Smooth muscle cell of the brain vasculature (primary cell): ENCODE measurements around the gene GCNT2.
"Not testable (repeated sequence)": the region's sequence is repeated elsewhere in the genome, so short reads cannot be mapped to it uniquely, and the experiment has no call there.

Experiments
- DNase-seq: peaks from one replicate; pipeline ENCODE4 v3.0.0-alpha.2; 2012; ENCODE audit warnings: low read depth, low spot score

The GCNT2 gene

DNA sequence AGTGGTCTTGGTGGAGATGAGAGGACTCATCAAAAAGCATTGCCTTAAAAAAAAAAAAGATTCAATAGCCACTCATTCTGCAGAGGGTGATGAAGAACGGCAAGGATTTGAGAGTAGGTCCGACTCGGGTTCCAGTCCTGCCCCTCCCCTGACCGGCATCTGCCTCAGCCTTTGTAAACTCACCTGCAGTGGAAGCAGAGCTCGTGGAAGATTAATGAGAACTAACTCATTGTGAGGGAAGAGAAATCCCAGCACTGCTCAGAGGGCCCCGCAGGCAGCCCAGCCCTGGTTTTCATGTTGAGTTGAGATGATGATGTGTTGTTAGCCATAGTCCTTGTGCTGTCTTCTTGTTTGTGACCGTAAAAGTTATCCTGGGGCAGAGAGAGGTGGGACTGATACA is 59.4 kb downstream of the GCNT2 start:
- DNase-seq, result no peak

- DNase-seq, result not testable (repeated sequence)
These were observed 60.3 kb downstream of the GCNT2 start for GRCh38 chr6:10581402-10581801.

DNA sequence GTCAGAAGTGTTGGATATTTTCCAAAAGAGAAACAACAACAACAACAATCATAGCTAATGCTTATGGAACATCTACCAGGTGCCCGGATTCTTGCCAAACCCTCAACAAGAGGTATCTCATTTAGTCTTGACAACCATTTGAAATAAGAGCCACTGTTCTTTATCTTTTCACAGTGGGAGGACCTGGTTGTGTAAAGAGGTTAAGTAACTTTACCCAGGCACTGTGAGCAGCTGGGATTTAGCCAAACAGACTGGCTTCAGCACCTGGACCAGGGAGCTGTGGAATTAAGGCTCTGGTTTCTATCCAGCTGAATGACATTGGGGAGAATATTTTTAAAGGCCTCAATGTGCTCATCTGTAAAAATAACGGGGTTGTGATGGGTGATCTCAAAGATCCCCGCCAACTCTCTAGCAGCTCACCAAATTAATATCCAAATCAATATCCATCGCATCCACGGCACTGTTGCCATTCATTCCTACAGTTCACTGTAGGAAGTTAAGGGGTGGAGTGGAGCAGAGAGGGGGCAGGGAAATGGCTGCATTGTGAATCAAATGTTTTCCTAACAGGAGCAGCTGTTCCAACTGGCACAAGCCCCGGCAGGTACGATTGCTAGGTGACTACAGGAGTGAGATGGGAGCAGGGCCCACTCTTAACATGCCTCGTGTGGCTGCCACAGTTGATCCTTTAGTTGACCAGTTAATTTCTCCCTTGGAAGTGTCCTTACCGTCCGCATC is 61.8 kb downstream of the GCNT2 start:
- DNase-seq, result no peak

DNA sequence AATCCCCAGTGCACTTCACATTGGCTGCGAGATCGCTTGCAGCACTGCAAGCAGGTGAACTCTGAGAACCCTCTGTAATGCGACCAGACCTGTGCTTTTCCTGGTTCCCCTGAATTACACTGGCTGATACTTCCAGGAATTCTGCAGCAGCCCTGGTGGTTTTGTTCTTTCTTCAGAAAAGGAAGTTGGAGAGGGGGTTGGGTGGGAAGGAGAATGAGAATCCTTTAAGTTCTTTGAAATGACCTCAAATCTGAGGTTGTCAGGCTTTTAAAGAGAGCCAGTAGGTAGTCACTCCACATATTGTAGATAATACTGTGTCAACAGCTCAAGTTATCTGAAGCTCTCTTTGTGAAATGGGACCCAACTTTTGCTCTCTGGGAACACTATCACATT is 62.4 kb downstream of the GCNT2 start:
- DNase-seq, result no peak

- no peak for DNase-seq
These were observed 63.5 kb downstream of the GCNT2 start for GRCh38 chr6:10584607-10585006.

DNA sequence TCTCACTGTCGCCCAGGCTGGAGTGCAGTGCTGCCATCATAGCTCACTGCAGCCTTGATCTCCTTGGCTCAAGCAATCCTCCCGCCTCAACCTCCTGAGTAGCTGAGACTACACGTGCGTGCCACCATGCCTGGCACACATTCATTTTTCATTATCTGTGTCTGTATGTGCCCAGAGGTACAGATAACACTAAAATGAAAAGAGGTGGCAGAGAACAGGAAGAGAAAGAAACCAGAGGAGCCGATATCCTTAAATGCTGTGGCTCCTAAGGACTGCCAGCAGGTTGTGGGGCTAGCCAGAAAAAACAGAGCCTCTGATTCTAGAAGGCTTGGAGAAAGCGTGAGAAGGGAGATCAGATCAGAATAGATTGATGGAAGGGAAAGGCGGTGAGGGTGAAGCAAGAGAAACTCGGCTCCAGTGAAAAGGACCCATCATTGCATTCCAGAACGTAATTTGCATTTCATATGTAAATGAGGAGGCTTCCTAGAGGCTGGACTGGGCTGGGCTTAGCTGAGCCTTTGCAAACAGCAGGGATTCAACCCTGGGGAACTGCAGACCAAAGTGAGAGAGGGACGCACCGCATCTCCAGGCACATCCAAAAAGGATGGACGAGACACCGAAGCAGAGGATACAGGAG is 64.2 kb downstream of the GCNT2 start:
- no peak for DNase-seq

- DNase-seq, result no peak
These were observed 65.2 kb downstream of the GCNT2 start for GRCh38 chr6:10586302-10586701.

DNA sequence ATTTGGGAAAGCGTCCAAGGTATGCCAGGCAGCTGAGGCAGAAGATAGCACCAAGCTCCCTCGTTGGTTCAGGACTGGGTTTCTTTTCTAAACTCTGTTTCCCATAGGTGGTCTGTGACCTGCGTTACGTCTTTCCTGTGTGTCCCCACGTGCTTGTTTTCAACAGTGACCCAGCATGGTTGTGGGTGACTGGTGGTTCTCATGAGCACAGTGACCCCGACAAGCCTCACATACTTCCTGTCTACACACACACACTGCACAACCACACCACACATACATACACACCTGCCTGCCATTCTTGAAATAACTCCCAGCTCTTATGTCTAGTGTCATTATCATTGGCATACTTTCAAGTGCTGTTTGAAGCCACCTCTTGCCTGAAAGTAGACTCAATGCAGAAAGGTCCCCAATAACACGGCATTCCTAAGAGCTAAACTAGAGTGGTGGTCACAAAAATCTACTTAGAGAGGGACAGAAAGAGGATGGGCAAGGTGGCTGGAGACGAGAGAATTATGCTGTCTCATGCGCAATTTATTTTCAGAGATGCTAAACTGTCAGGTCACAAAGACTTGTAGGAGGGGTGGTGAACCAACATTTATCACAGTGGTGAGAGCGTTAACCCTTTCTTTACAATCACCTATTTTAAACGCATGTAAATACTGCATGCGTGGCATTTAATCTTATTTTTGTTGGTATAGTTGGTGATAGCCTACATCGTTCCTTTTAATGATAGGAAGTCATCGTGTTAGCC is 66.7 kb downstream of the GCNT2 start:
- DNase-seq, result no peak

DNA sequence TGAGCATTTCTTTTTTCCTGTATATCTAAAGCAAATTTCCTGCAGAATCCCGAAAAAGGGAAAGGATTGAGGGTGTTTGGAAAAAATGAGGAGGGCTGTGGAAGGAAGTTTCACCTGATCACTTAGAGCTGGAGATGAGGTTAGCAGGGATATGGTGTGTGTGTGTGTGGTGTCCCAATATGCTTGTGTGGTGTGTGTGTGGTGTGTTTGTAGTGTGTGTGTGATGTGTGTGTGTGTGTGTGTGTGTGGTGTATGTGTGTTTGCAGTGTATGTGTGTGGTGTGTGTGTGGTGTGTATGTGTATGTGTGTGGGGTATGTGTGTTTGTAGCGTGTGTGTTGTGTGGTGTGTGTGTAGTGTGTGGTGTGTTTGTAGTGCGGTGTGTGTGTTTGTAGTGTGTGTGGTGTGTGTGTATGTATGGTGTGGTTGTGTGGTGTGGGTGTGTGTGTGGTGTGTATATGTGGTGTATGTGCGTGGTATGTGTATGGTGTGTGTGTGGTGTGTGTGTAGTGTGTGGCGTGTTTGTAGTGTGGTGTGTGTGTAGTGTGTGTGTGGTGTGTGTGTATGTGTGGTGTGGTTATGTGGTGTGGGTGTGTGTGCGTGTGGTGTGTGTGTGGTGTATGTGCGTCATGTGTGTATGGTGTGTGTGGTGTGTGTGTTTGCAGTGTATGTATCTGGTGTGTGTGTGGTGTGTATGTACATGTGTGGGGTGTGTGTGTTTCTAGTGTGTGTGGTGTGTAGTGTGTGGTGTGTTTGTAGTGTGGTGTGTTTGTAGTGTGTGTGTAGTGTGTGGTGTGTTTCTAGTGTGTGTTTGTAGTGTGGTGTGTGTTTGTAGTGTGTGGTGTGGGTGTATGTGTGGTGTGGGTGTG is 67.6 kb downstream of the GCNT2 start:
- no peak for DNase-seq

DNA sequence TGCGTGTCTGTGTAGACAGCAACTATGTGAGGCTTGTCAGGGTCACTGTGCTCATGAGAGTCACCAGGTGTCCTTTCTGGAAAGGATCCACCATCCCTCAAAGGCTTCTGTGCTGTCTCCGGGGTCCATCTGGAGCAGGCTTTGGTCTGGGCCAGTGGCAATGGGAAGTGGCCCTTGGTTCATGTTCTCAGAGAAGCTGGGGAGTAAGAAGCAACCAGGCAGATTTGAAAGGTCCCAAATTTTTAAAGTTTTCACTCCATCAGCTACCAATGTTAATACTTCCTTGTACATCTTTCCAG is 68.2 kb downstream of the GCNT2 start:
- DNase-seq, result no peak

DNA sequence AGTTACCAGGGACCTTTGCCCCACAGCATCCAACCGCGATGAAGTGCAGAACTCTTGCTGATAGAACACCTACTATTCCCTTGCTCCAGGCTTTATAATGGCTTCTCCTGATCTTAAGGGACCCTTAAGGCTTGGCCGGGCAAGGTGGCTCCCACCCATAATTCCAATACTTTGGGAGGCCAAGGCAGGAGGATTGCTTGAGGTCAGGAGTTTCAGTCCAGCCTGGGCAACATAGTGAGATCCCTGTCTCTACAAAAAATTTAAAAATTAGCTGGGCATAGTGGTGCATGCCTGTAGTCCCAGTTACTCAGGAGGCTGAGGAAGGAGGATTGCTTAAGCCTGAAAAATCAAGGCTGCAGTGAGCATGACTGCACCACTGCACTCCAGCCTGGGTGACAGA is 68.8 kb downstream of the GCNT2 start:
- no peak for DNase-seq

DNA sequence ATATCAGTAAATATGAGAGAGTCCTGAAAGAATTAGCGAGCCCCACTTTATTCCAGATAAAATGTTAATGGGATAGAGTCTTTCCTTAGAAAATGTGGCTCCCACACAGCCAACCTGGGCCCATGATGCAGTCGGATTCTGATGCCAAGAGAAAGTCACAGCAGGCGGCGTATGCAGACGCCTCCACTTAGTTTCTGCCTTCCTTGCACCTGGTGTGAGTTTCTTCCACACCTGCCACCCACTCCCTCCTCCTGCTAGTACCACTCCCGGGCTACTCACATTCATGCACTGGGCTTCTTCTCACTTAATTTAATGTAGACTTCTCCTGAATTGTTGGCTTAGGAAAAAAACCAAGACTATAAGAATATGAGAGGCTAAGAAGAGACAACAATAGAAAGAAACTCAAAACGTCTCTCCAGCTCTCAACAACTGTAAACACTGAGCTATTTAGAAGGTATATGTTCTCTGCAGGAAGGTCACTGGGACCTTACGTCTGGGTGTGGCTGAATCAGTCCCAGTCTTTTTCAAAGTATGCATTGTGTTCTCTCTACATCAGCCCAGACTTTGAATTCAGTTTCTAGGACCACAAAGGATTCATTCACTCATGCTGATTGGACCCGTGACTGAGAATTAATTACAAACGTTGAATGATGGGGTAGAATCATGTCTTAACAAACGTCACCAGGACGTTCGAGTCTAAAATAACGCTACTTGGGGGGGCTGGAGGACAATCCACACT is 70.4 kb downstream of the GCNT2 start:
- no peak for DNase-seq

- DNase-seq, result no peak
These were observed 74.8 kb downstream of the GCNT2 start for GRCh38 chr6:10595731-10596664.

DNA sequence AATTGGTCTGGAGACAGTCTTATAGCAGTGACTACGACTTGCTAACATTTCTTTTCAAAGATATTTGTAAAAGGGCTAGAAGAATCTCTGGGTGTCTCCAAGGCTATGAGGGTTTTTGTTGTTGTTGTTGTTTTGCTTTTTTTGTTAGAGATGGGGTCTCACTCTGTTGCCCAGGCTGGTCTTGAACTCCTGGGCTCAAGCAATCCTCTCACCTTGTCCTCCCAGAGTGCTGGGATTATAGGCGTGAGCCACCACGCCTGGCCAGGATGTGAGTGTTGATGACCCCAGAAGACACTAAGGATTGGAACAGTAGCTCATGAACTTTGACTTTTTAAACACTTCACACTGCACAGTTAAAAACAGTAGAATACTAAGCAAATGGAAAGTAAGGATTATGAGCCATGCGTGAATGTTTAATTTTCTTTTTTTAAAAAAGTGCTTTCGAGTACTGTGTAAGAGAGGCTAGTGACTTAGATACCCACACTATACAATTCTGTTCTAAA is 76.4 kb downstream of the GCNT2 start:
- no peak for DNase-seq

GRCh38 chr6:10598084-10598960 is 77.2 kb downstream of the GCNT2 start:
- no peak for DNase-seq

- DNase-seq, result no peak
These were observed 77.9 kb downstream of the GCNT2 start for GRCh38 chr6:10599046-10599445.

DNA sequence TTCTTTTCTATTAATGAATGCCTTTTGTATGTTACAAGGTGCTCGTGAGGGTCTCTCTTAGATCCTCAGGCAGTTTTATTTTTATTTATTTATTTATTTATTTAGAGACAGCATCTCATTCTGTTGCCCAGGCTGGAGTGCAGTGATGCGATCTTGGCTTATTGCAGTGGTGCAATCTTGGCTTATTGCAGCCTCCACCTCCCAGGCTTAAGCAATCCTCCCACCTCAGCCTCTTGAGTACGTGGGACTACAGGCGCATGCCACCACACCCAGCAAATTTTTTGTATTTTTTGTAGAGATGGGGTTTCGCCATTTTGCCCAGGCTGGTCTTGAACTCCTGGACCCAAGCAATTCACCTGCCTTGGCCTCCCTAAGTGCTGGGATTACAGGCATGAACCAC is 79.5 kb downstream of the GCNT2 start:
- not testable (repeated sequence) for DNase-seq

DNA sequence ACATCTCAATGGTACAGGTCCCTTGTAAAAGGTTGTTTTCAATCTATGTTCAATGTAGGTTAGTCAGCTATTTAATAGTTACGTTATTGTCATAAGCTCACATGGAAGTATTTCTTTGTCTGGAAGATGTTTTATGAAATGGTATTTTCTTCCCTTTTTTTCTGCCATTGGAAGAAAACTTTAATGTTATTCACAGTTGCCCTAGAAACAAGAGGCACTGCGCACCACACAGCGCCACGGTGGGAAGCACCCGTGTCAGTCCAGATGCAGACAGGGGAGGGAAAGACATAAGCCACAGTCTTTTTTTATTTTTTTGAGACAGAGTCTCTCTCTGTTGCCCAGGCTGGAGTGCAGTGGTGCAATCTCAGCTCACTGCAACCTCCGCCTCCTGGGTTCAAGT is 82.1 kb downstream of the GCNT2 start:
- DNase-seq, result no peak

GRCh38 chr6:10609038-10609437 is 87.9 kb downstream of the GCNT2 start:
- no peak for DNase-seq
